Skeletal muscle tissue (tissue), 4 donors: ENCODE data around the gene FHIT. TPM values are rescaled to one million over a fixed set of nuclear protein-coding genes. Genes with fewer than 3 reads are reported as not detected.

Source experiments
- H3K27ac ChIP-seq: one replicate; pipeline ENCODE4 v1.7.0; 2013; ENCODE audit warnings: mild to moderate bottlenecking, low read depth, low read length, inconsistent platforms
- H3K27me3 ChIP-seq, 3 donors: one replicate each; pipeline ENCODE4 v1.7.0; 2013; ENCODE audit warnings: low read length in 3 of 3; ENCODE audit not compliant: control insufficient read depth in 3 of 3, insufficient read depth in 3 of 3
- H3K36me3 ChIP-seq, 3 donors: one replicate each; pipeline ENCODE4 v1.7.0; 2013; ENCODE audit warnings: low read length in 3 of 3; ENCODE audit not compliant: control insufficient read depth in 3 of 3, insufficient read depth in 3 of 3
- H3K4me1 ChIP-seq, 3 donors: one replicate each; pipeline ENCODE4 v1.7.0; 2013; ENCODE audit warnings: low read length in 3 of 3, mild to moderate bottlenecking in 3 of 3; ENCODE audit not compliant: control insufficient read depth in 3 of 3, insufficient read depth in 3 of 3
- H3K4me3 ChIP-seq, 3 donors: one replicate each; pipeline ENCODE4 v1.7.0; 2013; ENCODE audit warnings: low read length in 3 of 3
- H3K9ac ChIP-seq, 3 donors: one replicate each; pipeline ENCODE4 v1.7.0; 2013; ENCODE audit warnings: low read length in 3 of 3, mild to moderate bottlenecking in 3 of 3, moderate library complexity in 2 of 3, low read depth in 1 of 3
- H3K9me3 ChIP-seq, 3 donors: one replicate each; pipeline ENCODE4 v1.7.0; 2013; ENCODE audit warnings: low read length in 3 of 3; ENCODE audit not compliant: control insufficient read depth in 3 of 3
- total RNA-seq: library from RNA; depleted of rRNA; stranded (reverse); fragments of >200 nt; gene quantifications from one replicate; pipeline ENCODE4 v1.2.3, GENCODE V29; 2014
- donor health status: Osteomylitis.

The FHIT gene
- total RNA-seq, 1 donor from 2014 or later: 4.2 TPM

- no peak overlapping the region for H3K9ac ChIP-seq
- no peaks in the 10 kb centered on the region for H3K36me3 ChIP-seq
- H3K4me3 ChIP-seq: no peak overlapping the region
- no peaks in the 10 kb centered on the region for H3K4me1 ChIP-seq
- H3K27me3 ChIP-seq: no peaks in the 10 kb centered on the region
- H3K9me3 ChIP-seq: peaks cover 0 to 3% (median 0%) of the 10 kb centered on the region in 3 donors
- H3K27ac ChIP-seq: no peak overlapping the region
Measured at GRCh38 chr3:60972599-60972998, 278.7 kb downstream of the FHIT start.

- Histone ChIP-seq H3K9me3 (peaks cover 0 to 3% (median 0%) of the 10 kb centered on the region in 3 donors), H3K9ac (no peak overlapping the region), H3K36me3 (no peaks in the 10 kb centered on the region), H3K27ac (no peak overlapping the region), H3K4me1 (no peaks in the 10 kb centered on the region), H3K4me3 (no peak overlapping the region), H3K27me3 (no peaks in the 10 kb centered on the region)
Measured at GRCh38 chr3:60970850-60971249, 280.4 kb downstream of the FHIT start.

- H3K9ac ChIP-seq: no peak overlapping the region
- H3K27ac ChIP-seq: no peak overlapping the region
Measured at GRCh38 chr3:60967141-60967540, 284.1 kb downstream of the FHIT start.

GRCh38 chr3:60957541-60957940 lies 293.7 kb downstream of the FHIT start:
- peaks cover 0 to 8% (median 0%) of the 10 kb centered on the region in 3 donors for H3K9me3 ChIP-seq
- H3K4me1 ChIP-seq: no peaks in the 10 kb centered on the region
- H3K36me3 ChIP-seq: no peaks in the 10 kb centered on the region
- no peaks in the 10 kb centered on the region for H3K27me3 ChIP-seq
- no peak overlapping the region for H3K27ac ChIP-seq
- no peak overlapping the region for H3K4me3 ChIP-seq
- H3K9ac ChIP-seq: no peak overlapping the region

More at GRCh38 chr3:60967141-60967540, 284.1 kb downstream of the FHIT start:
- Histone ChIP-seq H3K4me3 (no peak overlapping the region), H3K4me1 (no peaks in the 10 kb centered on the region), H3K36me3 (no peaks in the 10 kb centered on the region), H3K27me3 (no peaks in the 10 kb centered on the region), H3K9me3 (no peaks in the 10 kb centered on the region)

- H3K4me1 ChIP-seq: no peaks in the 10 kb centered on the region
- H3K4me3 ChIP-seq: no peak overlapping the region
- peaks cover 0 to 8% (median 0%) of the 10 kb centered on the region in 3 donors for H3K9me3 ChIP-seq
- no peaks in the 10 kb centered on the region for H3K36me3 ChIP-seq
- H3K27ac ChIP-seq: no peak overlapping the region
- no peaks in the 10 kb centered on the region for H3K27me3 ChIP-seq
- no peak overlapping the region for H3K9ac ChIP-seq
Measured at GRCh38 chr3:60956729-60957128, 294.5 kb downstream of the FHIT start.

GRCh38 chr3:60955034-60955433 lies 296.2 kb downstream of the FHIT start:
- no peaks in the 10 kb centered on the region for H3K27me3 ChIP-seq
- H3K4me3 ChIP-seq: no peak overlapping the region
- no peak overlapping the region for H3K27ac ChIP-seq
- peaks cover 0 to 8% (median 0%) of the 10 kb centered on the region in 3 donors for H3K9me3 ChIP-seq
- no peaks in the 10 kb centered on the region for H3K4me1 ChIP-seq
- H3K36me3 ChIP-seq: no peaks in the 10 kb centered on the region
- no peak overlapping the region for H3K9ac ChIP-seq

- H3K27ac ChIP-seq: no peak overlapping the region
- no peak overlapping the region for H3K4me3 ChIP-seq
- H3K27me3 ChIP-seq: no peaks in the 10 kb centered on the region
Measured at GRCh38 chr3:60954048-60954447, 297.2 kb downstream of the FHIT start.

GRCh38 chr3:60953351-60953750 lies 297.9 kb downstream of the FHIT start:
- Histone ChIP-seq H3K9me3 (peaks cover 0 to 8% (median 0%) of the 10 kb centered on the region in 3 donors), H3K9ac (no peak overlapping the region), H3K36me3 (no peaks in the 10 kb centered on the region), H3K27ac (no peak overlapping the region), H3K4me1 (no peaks in the 10 kb centered on the region), H3K27me3 (no peaks in the 10 kb centered on the region), H3K4me3 (no peak overlapping the region)

More at GRCh38 chr3:60954048-60954447, 297.2 kb downstream of the FHIT start:
- Histone ChIP-seq H3K36me3 (no peaks in the 10 kb centered on the region), H3K4me1 (no peaks in the 10 kb centered on the region), H3K9me3 (peaks cover 0 to 8% (median 0%) of the 10 kb centered on the region in 3 donors), H3K9ac (no peak overlapping the region)

GRCh38 chr3:60952055-60952454 lies 299.2 kb downstream of the FHIT start:
- H3K27me3 ChIP-seq: no peaks in the 10 kb centered on the region
- H3K9me3 ChIP-seq: peaks cover 0 to 5% (median 0%) of the 10 kb centered on the region in 3 donors
- no peaks in the 10 kb centered on the region for H3K4me1 ChIP-seq
- no peaks in the 10 kb centered on the region for H3K36me3 ChIP-seq
- no peak overlapping the region for H3K4me3 ChIP-seq
- no peak overlapping the region for H3K27ac ChIP-seq
- H3K9ac ChIP-seq: no peak overlapping the region

GRCh38 chr3:60949146-60949545 lies 302.1 kb downstream of the FHIT start:
- H3K4me1 ChIP-seq: no peaks in the 10 kb centered on the region
- no peaks in the 10 kb centered on the region for H3K27me3 ChIP-seq
- no peak overlapping the region for H3K4me3 ChIP-seq
- H3K36me3 ChIP-seq: no peaks in the 10 kb centered on the region
- H3K27ac ChIP-seq: no peak overlapping the region
- no peaks in the 10 kb centered on the region for H3K9me3 ChIP-seq
- H3K9ac ChIP-seq: no peak overlapping the region

- Histone ChIP-seq H3K27ac (no peak overlapping the region), H3K4me3 (no peak overlapping the region), H3K9me3 (no peaks in the 10 kb centered on the region), H3K4me1 (no peaks in the 10 kb centered on the region), H3K36me3 (no peaks in the 10 kb centered on the region), H3K9ac (no peak overlapping the region), H3K27me3 (no peaks in the 10 kb centered on the region)
Measured at GRCh38 chr3:60948488-60948887, 302.8 kb downstream of the FHIT start.
